GM12872 (cell line): ENCODE results near the gene CALML3.

Source experiments
- TF ChIP-seq, protein P1 (sequence below): IDR thresholded peaks from 3 replicates; pipeline ENCODE4 v1.5.1; 2011; ENCODE audit warnings: low read depth, mild to moderate bottlenecking, low read length, moderate library complexity; ENCODE audit not compliant: insufficient read depth

The CALML3 gene

DNA sequence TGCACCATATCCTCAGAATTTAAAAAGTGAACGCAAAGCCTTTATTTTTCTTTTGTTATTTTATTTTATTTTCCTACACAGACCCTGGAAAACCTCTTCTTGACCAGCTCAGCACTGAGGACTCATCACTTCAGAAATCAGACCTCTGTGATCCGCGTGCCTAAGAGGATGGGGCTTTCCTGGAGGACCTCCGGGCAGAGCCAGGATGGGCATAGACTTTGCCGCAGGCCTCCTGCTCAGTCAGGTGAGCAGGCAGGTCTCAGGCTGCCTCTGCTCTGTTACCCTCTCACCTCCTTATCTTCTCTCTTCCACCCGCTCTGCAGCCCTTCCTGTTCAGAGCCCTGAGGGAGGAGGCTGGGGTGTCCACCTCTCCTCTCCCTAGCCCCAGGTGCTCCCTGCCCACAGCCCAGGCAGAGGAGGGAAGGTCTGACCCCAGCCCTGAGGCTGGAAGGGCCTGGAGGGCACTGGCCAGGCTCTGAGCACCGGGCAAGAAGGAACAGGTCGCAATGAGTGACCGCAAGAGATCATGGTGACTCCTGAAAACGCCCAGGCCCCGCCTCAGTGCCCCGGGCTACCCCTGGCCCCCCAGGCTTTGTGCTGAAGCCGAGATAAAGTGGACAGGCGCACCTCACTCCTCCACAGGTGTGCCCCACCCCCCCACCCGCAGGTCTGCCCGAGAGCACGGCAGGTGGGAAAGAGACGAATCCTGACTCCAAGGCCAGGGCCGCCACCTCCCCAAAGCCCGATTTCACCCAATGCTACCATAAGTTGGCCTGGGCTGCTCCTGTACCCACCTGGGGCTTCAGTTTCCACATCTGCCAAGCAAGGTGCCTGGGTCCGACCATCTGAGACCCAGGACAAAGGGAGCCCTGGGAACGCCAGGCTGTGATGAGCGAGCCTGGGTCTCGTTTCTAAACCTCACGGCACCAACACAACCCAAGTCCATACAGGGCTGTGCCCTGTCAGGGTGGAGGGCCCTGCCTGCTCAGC is 28.2 kb upstream of the CALML3 start:
- TF ChIP-seq, protein P1, sequence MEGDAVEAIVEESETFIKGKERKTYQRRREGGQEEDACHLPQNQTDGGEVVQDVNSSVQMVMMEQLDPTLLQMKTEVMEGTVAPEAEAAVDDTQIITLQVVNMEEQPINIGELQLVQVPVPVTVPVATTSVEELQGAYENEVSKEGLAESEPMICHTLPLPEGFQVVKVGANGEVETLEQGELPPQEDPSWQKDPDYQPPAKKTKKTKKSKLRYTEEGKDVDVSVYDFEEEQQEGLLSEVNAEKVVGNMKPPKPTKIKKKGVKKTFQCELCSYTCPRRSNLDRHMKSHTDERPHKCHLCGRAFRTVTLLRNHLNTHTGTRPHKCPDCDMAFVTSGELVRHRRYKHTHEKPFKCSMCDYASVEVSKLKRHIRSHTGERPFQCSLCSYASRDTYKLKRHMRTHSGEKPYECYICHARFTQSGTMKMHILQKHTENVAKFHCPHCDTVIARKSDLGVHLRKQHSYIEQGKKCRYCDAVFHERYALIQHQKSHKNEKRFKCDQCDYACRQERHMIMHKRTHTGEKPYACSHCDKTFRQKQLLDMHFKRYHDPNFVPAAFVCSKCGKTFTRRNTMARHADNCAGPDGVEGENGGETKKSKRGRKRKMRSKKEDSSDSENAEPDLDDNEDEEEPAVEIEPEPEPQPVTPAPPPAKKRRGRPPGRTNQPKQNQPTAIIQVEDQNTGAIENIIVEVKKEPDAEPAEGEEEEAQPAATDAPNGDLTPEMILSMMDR, result no peak

DNA sequence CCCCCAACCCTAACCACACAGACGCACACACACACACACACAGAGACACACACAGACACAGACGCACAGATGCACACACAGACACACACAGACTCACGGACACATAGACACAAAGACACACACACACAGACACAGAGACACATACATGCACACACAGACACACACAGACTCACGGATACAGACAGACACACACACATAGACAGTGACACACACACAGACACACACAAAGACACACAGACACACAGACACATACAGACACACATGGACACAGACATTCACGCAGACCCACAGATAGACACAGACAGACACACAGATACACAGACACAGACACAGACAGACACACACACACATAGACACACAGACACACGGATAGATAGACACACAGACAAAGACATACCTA is 27.5 kb upstream of the CALML3 start:
- TF ChIP-seq, protein P1, result no peak

DNA sequence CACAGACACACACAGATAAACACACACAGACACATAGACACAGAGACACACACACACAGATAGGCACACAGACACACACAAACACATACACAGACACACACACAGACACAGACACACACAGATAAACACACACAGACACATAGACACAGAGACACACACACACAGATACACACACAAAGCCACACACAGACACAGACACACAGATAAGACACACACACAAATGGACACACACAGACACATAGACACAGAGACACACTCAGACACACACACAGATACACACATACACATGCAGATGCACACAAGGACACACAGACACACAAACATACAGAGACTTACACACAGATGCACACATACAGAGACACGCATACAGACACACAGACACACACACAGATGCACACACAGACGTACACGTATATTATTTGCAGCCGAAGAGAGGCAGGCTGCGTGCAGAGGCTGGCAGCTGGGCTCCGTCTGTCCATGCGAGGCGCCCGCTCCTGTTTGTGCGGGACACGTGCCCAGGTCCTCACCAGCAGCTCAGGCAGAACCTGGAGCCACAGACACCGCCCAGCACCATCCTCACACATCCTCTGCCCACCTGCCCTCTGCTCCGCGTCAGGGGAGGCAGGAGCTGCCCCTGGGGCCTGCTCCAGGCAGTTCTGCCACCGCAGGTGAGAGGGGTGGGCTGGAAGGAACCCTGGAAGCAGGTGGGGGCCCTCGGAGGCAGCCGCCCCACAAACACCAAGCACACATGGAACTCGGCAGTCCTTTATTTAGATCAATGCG is 26.6 kb upstream of the CALML3 start:
- TF ChIP-seq, protein P1, result no peak

DNA sequence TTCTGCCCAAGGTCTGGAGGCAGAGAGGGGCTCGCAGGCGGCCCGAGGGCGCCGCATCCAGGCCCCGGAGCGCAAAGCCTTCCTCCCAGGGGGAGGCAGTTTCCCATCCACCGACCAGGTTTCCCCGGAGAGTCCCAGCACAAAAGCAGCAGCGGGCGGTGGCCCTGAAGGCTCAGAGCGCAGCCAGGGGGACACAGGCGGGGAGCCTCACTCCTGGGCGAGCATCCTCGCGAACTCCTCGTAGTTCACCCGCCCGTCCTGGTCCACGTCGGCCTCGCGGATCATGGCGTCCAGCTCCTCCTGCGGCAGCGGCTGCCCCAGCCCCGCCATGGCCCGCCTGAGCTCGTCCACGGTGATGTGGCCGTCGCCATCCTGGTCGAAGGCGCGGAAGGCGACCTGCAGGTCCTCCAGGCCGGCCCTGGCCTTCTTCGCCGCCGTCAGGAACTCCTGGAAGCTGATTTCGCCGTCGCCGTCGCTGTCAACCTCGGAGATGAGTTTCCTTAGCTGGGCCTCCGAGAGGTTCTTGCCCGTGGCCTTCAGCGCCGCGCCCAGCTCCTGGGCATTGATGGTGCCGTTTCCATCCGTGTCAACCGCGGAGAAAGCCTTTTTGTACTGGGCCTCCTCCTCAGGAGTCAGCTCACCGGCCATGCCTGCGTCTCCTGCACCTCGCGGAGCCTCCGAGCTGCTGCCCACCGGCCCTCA is 25.8 kb upstream of the CALML3 start:
- TF ChIP-seq, protein P1, result no peak

DNA sequence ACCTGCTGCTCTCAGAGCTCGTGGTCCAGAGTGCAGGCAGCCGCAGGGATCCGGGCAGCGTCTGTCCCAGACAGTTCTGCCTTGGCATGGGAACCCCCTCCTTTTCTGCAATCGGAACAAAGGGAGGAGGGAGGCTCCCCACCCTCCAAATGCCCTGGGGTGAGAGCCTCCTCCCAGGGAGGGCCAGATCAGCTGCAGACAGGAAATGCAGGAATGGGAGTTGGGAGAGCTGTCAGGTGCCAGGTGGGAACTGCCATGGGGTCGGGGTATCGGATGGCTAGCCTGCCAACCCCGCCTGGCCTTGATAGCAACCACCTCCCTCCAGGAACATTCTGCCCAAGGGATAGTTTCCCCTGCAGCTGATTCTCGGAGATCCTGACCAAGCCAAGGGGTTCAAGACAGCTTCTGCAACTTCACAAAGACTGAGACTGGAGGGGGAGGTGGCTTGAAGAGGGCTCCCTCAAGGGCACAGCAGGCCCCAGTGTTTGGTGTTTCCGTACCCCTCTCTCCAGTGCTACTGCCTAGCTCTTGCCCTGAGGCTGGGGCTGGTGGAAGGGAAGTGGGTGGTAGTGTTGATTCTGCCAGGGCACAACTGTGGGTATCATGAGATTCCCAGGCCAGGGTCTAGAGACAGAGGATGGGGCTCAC is 25.1 kb upstream of the CALML3 start, which contains the start of gene CALML5:
CALML5 (minus strand) TSS at position 78 of the 648 bp plus-strand sequence. CDS start 132 bp downstream, outside the sequence.
- TF ChIP-seq, protein P1, result no peak

DNA sequence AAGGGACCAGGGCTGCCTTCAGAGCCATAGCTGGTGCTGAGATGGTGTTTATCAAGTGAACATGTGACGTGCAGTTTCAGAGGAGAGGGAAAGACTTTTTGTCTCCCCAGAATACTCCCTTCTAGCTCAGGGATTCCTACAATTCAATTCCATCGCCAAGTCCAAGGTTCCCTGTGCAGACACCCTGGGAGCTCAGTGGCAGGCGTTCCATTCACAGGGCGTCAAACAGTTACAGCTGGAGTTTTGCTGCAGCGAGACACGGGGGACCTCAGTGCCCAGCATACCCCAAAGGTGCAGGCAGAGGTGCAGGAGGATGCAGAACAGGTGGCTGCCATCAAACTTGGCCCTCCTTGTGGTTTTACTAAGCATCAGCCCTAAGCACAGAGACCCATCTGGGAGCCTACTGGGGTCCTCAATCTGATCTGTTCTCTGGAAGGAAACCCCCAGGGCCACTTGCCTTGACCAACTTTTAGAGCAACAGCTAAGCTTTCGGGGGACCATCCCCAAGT is 24.5 kb upstream of the CALML3 start:
- TF ChIP-seq, protein P1, result no peak
